Fibroblast of pulmonary artery (primary cell): ENCODE data around the gene GLUD1.
"Not testable (repeated sequence)": the region's sequence is repeated elsewhere in the genome, so short reads cannot be mapped to it uniquely, and the experiment has no call there.

ENCODE experiments used
- DNase-seq: peaks from one replicate; pipeline ENCODE4 v3.0.0-alpha.2; 2010; ENCODE audit warnings: low read depth
- H3K4me3 ChIP-seq: replicated peaks from 2 replicates; pipeline ENCODE4 v1.5.1; 2011; ENCODE audit warnings: low read depth, mild to moderate bottlenecking, control low read depth, low read length, moderate library complexity
- CTCF ChIP-seq: IDR thresholded peaks from 2 replicates; pipeline ENCODE4 v1.5.1; 2011; ENCODE audit warnings: mild to moderate bottlenecking, control low read depth, low read length, inconsistent platforms; ENCODE audit errors: missing control alignments

GLUD1 gene

GRCh38 chr10:87094373-87095235 lies at the start of gene GLUD1, which contains the start of gene SHLD2:
TSS of gene GLUD1 (minus strand) at chr10:87094843. CDS start at chr10:87094769, 74 bp downstream.
TSS of gene SHLD2 (plus strand) at chr10:87095206. CDS start at chr10:87151355, 56,149 bp downstream.
- no peak for TF ChIP-seq CTCF
- peak; percentile 90 for DNase-seq
- peak within 1 kb of the TSS; percentile 84 for H3K4me3 ChIP-seq

GRCh38 chr10:87143109-87143418 lies 48.4 kb upstream of the GLUD1 start:
- H3K4me3 ChIP-seq, DNase-seq: not testable (repeated sequence)

- peak; percentile 50 for DNase-seq
- not testable (repeated sequence) for H3K4me3 ChIP-seq
These were observed 47.8 kb upstream of the GLUD1 start for GRCh38 chr10:87142230-87143108.

GRCh38 chr10:87137478-87137877 lies 42.8 kb upstream of the GLUD1 start:
- H3K4me3 ChIP-seq, DNase-seq: not testable (repeated sequence)

- not testable (repeated sequence) for DNase-seq, H3K4me3 ChIP-seq
These were observed 39.8 kb upstream of the GLUD1 start for GRCh38 chr10:87134440-87134839.

GRCh38 chr10:87133936-87134335 lies 39.3 kb upstream of the GLUD1 start:
- H3K4me3 ChIP-seq, DNase-seq: not testable (repeated sequence)

GRCh38 chr10:87132176-87132575 lies 37.5 kb upstream of the GLUD1 start:
- not testable (repeated sequence) for H3K4me3 ChIP-seq
- DNase-seq, result peak; percentile 62

- H3K4me3 ChIP-seq, DNase-seq: not testable (repeated sequence)
These were observed 33.0 kb upstream of the GLUD1 start for GRCh38 chr10:87127607-87128156.

GRCh38 chr10:87127048-87127447 lies 32.4 kb upstream of the GLUD1 start:
- not testable (repeated sequence) for H3K4me3 ChIP-seq, DNase-seq

- DNase-seq, result not testable (repeated sequence)
These were observed 28.7 kb upstream of the GLUD1 start for GRCh38 chr10:87123351-87123750.

GRCh38 chr10:87119029-87119428 lies 24.4 kb upstream of the GLUD1 start:
- DNase-seq, H3K4me3 ChIP-seq: not testable (repeated sequence)

More at GRCh38 chr10:87123351-87123750, 28.7 kb upstream of the GLUD1 start:
- H3K4me3 ChIP-seq, result not testable (repeated sequence)

GRCh38 chr10:87118122-87118521 lies 23.5 kb upstream of the GLUD1 start:
- not testable (repeated sequence) for DNase-seq, H3K4me3 ChIP-seq
